K562 (cell line): ENCODE data around the gene LGALS7. TPM values are rescaled to one million over a fixed set of nuclear protein-coding genes. Genes with fewer than 3 reads are reported as not detected.

Source experiments
- GTF2E2 ChIP-seq: fragments of 200-800 bp; sonication (Bioruptor generic); IDR thresholded peaks from 2 replicates; pipeline ENCODE4 v1.6.1; 2016; ENCODE audit warnings: missing genetic modification characterization, missing compliant biosample characterization
- KAT8 ChIP-seq: fragments of 450-650 bp; IDR thresholded peaks from 2 replicates; pipeline ENCODE4 v1.6.1; 2016; ENCODE audit warnings: low read depth, mild to moderate bottlenecking
- KDM4B ChIP-seq, 2 experiments: fragments of 450-650 bp in 1 of 2; sonication (generic) in 1 of 2; IDR thresholded peaks; 2 replicates each; pipeline ENCODE4 v1.6.1; 2016 to 2017; ENCODE audit warnings: borderline replicate concordance in 2 of 2, antibody characterized with exemption in 1 of 2, low read depth in 1 of 2, mild to moderate bottlenecking in 1 of 2
- NFIC ChIP-seq: fragments of 450-650 bp; IDR thresholded peaks from 2 replicates; pipeline ENCODE4 v1.6.1; 2017; ENCODE audit warnings: mild to moderate bottlenecking, inconsistent platforms
- NFYB ChIP-seq: IDR thresholded peaks from 2 replicates; pipeline ENCODE4 v1.6.1; 2011; ENCODE audit warnings: mild to moderate bottlenecking, moderate library complexity; ENCODE audit not compliant: insufficient read length; ENCODE audit errors: extremely low read depth
- PHB ChIP-seq: fragments of 250-450 bp; sonication (Bioruptor Pico); IDR thresholded peaks from 2 replicates; pipeline ENCODE4 v1.5.0; 2021
- PYGO2 ChIP-seq: fragments of 450-650 bp; IDR thresholded peaks from 2 replicates; pipeline ENCODE4 v1.6.1; 2016; ENCODE audit warnings: mild to moderate bottlenecking, missing genetic modification characterization, moderate library complexity, missing compliant biosample characterization
- SIN3A ChIP-seq, 2 experiments: fragments of 150-350 bp in 1 of 2; IDR thresholded peaks; 2 replicates each; pipeline ENCODE4 v1.6.1; 2011 to 2016; ENCODE audit warnings: borderline replicate concordance in 2 of 2, low read depth in 2 of 2, low read length in 2 of 2, mild to moderate bottlenecking in 2 of 2, moderate library complexity in 2 of 2; ENCODE audit not compliant: control insufficient read depth in 1 of 2
- TAF1 ChIP-seq: IDR thresholded peaks from 2 replicates; pipeline ENCODE4 v1.6.1; 2011; ENCODE audit warnings: mild to moderate bottlenecking, low read length, moderate library complexity; ENCODE audit not compliant: insufficient read depth, control insufficient read depth, severe bottlenecking; ENCODE audit errors: extremely low read depth
- TSC22D4 ChIP-seq: fragments of 450-650 bp; IDR thresholded peaks from 2 replicates; pipeline ENCODE4 v1.6.1; 2016; ENCODE audit warnings: missing genetic modification characterization, missing biosample characterization, control low read depth
- ZNF3 ChIP-seq: fragments of 250-450 bp; sonication (Bioruptor Pico); IDR thresholded peaks from 2 replicates; pipeline ENCODE4 v1.5.0; 2021; ENCODE audit warnings: mild to moderate bottlenecking, moderate library complexity
- polyA plus RNA-seq, 8 experiments: library from polyadenylated mRNA; depleted of rRNA in 4 of 8; stranded (reverse) in 5 of 8; unstranded in 3 of 8; fragments of >200 nt; fragmentation: Nextera tagmentation in 2 of 8; fragmentation: Illumina TruSeq in 1 of 8; extraction: Ambion mirVana in 2 of 8; extraction: Trizol in 1 of 8; gene quantifications; 2 replicates each; pipeline versions ENCODE4 v1.2.1 to v1.2.3, GENCODE V29; 2011 to 2014; ENCODE audit warnings: inconsistent platforms in 1 of 8, missing spikeins in 1 of 8
- total RNA-seq, 7 experiments: library from RNA; depleted of rRNA in 6 of 7; stranded (reverse); fragments of >200 nt in 6 of 7; fragmentation: Illumina TruSeq in 2 of 7; extraction: Trizol in 2 of 7; gene quantifications; 2 replicates each; pipeline versions ENCODE4 v1.2.1 to v1.2.3, GENCODE V29; 2011 to 2021; ENCODE audit warnings: low replicate concordance in 1 of 7
- TF ChIP-seq, protein P1 (sequence below): sonication (generic); formaldehyde crosslinking; IDR thresholded peaks from 2 replicates; pipeline ENCODE4 v1.8.1; 2022; ENCODE audit warnings: missing genetic modification reagents
- TF ChIP-seq, protein P2 (sequence below): sonication (generic); formaldehyde crosslinking; IDR thresholded peaks from 2 replicates; pipeline ENCODE4 v1.9.0; 2022; ENCODE audit warnings: mild to moderate bottlenecking, missing genetic modification reagents
- TF ChIP-seq, protein P3 (sequence below): fragments of 450-650 bp; IDR thresholded peaks from 2 replicates; pipeline ENCODE4 v1.6.1; 2016; ENCODE audit warnings: low read depth
- TF ChIP-seq, protein P4 (sequence below): fragments of 250-450 bp; sonication (Bioruptor Pico); IDR thresholded peaks from 2 replicates; pipeline ENCODE4 v1.4.0; 2020; ENCODE audit warnings: borderline replicate concordance
- TF ChIP-seq, protein P5 (sequence below), 2 experiments: fragments of 250-450 bp in 1 of 2; fragments of 450-650 bp in 1 of 2; sonication (Bioruptor Pico) in 1 of 2; IDR thresholded peaks; 2 replicates each; pipeline versions ENCODE4 v1.6.1 to v1.8.0; 2016 to 2021; ENCODE audit warnings: mild to moderate bottlenecking in 2 of 2, moderate library complexity in 2 of 2, missing compliant biosample characterization in 1 of 2, missing genetic modification characterization in 1 of 2

Gene LGALS7
- total and polyA plus RNA-seq, 9 of the 15 experiments (the other 6 are each of a cell fraction or from before 2014, with no cell fraction given) = not detected

DNA sequence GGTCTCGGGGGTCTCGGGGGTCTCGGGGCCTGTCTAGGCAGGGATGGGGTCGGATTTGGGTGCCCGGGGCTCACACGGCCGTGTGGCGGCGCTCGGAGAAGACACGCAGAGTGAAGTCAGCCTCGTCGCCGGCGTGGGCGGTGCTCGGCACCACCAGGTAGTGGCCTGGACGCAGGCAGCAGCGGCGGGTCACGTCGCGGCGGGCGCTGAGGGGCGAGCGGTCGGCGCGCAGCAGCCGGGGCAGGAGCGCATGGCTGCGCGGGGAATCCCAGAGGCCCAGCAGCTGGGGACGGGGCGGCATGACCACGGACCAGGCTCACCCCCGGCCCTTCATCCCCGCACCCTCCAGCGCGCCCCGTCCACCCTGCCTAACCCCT, 37.3 kb downstream of the LGALS7 start (continued):
- TF ChIP-seq, protein P1, sequence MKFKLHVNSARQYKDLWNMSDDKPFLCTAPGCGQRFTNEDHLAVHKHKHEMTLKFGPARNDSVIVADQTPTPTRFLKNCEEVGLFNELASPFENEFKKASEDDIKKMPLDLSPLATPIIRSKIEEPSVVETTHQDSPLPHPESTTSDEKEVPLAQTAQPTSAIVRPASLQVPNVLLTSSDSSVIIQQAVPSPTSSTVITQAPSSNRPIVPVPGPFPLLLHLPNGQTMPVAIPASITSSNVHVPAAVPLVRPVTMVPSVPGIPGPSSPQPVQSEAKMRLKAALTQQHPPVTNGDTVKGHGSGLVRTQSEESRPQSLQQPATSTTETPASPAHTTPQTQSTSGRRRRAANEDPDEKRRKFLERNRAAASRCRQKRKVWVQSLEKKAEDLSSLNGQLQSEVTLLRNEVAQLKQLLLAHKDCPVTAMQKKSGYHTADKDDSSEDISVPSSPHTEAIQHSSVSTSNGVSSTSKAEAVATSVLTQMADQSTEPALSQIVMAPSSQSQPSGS = no peak
- TF ChIP-seq TSC22D4 = no peak
- TF ChIP-seq SIN3A (IDR thresholded peaks at IDR 0.05; ENCODE audit: borderline replicate concordance in 2 of 2, control insufficient read depth in 1 of 2, low read depth in 2 of 2, low read length in 2 of 2) = no peak
- TF ChIP-seq PHB (CRISPR knock-in tag) = no peak
- peak; percentile 68 for TF ChIP-seq NFIC
- TF ChIP-seq, protein P2, sequence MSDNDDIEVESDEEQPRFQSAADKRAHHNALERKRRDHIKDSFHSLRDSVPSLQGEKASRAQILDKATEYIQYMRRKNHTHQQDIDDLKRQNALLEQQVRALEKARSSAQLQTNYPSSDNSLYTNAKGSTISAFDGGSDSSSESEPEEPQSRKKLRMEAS (CRISPR knock-in tag) = peak; percentile 68
- TF ChIP-seq, protein P3, sequence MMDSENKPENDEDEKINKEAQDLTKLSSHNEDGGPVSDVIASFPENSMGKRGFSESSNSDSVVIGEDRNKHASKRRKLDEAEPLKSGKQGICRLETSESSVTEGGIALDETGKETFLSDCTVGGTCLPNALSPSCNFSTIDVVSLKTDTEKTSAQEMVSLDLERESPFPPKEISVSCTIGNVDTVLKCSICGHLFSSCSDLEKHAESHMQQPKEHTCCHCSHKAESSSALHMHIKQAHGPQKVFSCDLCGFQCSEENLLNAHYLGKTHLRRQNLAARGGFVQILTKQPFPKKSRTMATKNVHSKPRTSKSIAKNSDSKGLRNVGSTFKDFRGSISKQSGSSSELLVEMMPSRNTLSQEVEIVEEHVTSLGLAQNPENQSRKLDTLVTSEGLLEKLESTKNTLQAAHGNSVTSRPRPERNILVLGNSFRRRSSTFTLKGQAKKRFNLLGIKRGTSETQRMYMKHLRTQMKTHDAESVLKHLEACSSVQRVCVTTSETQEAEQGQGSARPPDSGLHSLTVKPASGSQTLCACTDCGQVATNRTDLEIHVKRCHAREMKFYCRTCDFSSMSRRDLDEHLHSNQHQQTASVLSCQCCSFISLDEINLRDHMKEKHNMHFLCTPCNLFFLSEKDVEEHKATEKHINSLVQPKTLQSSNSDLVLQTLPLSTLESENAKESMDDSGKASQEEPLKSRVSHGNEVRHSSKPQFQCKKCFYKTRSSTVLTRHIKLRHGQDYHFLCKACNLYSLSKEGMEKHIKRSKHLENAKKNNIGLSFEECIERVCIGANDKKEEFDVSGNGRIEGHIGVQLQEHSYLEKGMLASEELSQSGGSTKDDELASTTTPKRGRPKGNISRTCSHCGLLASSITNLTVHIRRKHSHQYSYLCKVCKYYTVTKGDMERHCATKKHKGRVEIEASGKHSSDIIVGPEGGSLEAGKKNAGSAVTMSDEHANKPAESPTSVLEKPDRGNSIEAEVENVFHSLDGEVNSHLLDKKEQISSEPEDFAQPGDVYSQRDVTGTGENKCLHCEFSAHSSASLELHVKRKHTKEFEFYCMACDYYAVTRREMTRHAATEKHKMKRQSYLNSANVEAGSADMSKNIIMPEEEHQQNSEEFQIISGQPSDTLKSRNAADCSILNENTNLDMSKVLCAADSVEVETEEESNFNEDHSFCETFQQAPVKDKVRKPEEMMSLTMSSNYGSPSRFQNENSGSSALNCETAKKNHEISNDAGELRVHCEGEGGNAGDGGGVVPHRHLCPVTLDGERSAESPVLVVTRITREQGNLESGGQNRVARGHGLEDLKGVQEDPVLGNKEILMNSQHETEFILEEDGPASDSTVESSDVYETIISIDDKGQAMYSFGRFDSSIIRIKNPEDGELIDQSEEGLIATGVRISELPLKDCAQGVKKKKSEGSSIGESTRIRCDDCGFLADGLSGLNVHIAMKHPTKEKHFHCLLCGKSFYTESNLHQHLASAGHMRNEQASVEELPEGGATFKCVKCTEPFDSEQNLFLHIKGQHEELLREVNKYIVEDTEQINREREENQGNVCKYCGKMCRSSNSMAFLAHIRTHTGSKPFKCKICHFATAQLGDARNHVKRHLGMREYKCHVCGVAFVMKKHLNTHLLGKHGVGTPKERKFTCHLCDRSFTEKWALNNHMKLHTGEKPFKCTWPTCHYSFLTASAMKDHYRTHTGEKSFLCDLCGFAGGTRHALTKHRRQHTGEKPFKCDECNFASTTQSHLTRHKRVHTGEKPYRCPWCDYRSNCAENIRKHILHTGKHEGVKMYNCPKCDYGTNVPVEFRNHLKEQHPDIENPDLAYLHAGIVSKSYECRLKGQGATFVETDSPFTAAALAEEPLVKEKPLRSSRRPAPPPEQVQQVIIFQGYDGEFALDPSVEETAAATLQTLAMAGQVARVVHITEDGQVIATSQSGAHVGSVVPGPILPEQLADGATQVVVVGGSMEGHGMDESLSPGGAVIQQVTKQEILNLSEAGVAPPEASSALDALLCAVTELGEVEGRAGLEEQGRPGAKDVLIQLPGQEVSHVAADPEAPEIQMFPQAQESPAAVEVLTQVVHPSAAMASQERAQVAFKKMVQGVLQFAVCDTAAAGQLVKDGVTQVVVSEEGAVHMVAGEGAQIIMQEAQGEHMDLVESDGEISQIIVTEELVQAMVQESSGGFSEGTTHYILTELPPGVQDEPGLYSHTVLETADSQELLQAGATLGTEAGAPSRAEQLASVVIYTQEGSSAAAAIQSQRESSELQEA = no peak
- TF ChIP-seq KDM4B (IDR thresholded peaks at IDR 0.05; ENCODE audit: borderline replicate concordance in 2 of 2, low read depth in 1 of 2) = no peak
- no peak for TF ChIP-seq NFYB
- TF ChIP-seq TAF1 = no peak
- TF ChIP-seq, protein P4, sequence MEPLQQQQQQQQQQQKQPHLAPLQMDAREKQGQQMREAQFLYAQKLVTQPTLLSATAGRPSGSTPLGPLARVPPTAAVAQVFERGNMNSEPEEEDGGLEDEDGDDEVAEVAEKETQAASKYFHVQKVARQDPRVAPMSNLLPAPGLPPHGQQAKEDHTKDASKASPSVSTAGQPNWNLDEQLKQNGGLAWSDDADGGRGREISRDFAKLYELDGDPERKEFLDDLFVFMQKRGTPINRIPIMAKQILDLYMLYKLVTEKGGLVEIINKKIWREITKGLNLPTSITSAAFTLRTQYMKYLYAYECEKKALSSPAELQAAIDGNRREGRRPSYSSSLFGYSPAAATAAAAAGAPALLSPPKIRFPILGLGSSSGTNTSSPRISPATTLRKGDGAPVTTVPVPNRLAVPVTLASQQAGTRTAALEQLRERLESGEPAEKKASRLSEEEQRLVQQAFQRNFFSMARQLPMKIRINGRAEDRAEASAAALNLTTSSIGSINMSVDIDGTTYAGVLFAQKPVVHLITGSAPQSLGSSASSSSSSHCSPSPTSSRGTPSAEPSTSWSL (CRISPR knock-in tag) = no peak
- TF ChIP-seq, protein P5, sequence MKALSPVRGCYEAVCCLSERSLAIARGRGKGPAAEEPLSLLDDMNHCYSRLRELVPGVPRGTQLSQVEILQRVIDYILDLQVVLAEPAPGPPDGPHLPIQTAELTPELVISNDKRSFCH (CRISPR knock-in tag; IDR thresholded peaks at IDR 0.05) = no peak
- TF ChIP-seq, protein P5 (tag; IDR thresholded peaks at IDR 0.05) = no peak
- TF ChIP-seq GTF2E2 (tag) = no peak
- TF ChIP-seq ZNF3 (CRISPR knock-in tag) = no peak
- TF ChIP-seq KAT8 = no peak
- no peak for TF ChIP-seq PYGO2 (tag)
